SJCRH30 (cell line): ENCODE measurements around the gene PRKAG3. TPM values are rescaled to one million over a fixed set of nuclear protein-coding genes. Genes with fewer than 3 reads are reported as not detected.
A peak's percentile ranks its signal among the peaks of the same experiment; 100 is the strongest.
"Not testable (repeated sequence)": the region's sequence is repeated elsewhere in the genome, so short reads cannot be mapped to it uniquely, and the experiment has no call there.

Experiments used
- DNase-seq, 2 experiments: peaks; one replicate each; pipeline ENCODE4 v3.0.0-alpha.2; 2015 to 2020
- H3K27ac ChIP-seq: fragments of 250-450 bp; sonication (Bioruptor Pico); 2 replicates; pipeline ENCODE4 v1.5.1; 2020; ENCODE audit warnings: mild to moderate bottlenecking, moderate library complexity
- H3K27me3 ChIP-seq: fragments of 250-450 bp; sonication (Bioruptor Pico); 2 replicates; pipeline ENCODE4 v1.5.1; 2020; ENCODE audit warnings: mild to moderate bottlenecking, moderate library complexity
- H3K36me3 ChIP-seq: fragments of 250-450 bp; sonication (Bioruptor Pico); 2 replicates; pipeline ENCODE4 v1.5.1; 2020; ENCODE audit warnings: mild to moderate bottlenecking, moderate library complexity
- H3K4me1 ChIP-seq: fragments of 250-450 bp; sonication (Bioruptor Pico); 2 replicates; pipeline ENCODE4 v1.5.1; 2020; ENCODE audit warnings: mild to moderate bottlenecking, moderate library complexity
- H3K4me3 ChIP-seq: fragments of 250-450 bp; sonication (Bioruptor Pico); 2 replicates; pipeline ENCODE4 v1.5.1; 2020; ENCODE audit warnings: mild to moderate bottlenecking, moderate library complexity
- H3K9me3 ChIP-seq: fragments of 250-450 bp; sonication (Bioruptor Pico); replicated peaks from 2 replicates; pipeline ENCODE4 v1.5.1; 2020; ENCODE audit warnings: mild to moderate bottlenecking, moderate library complexity
- total RNA-seq: library from RNA; depleted of rRNA; stranded (reverse); fragments of >200 nt; shearing (Covaris generic); gene quantifications from 2 replicates; pipeline ENCODE4 v1.2.3, GENCODE V29; 2014

PRKAG3 gene
- total RNA-seq, 1 experiment from 2014 or later, result 0.16 TPM

DNA sequence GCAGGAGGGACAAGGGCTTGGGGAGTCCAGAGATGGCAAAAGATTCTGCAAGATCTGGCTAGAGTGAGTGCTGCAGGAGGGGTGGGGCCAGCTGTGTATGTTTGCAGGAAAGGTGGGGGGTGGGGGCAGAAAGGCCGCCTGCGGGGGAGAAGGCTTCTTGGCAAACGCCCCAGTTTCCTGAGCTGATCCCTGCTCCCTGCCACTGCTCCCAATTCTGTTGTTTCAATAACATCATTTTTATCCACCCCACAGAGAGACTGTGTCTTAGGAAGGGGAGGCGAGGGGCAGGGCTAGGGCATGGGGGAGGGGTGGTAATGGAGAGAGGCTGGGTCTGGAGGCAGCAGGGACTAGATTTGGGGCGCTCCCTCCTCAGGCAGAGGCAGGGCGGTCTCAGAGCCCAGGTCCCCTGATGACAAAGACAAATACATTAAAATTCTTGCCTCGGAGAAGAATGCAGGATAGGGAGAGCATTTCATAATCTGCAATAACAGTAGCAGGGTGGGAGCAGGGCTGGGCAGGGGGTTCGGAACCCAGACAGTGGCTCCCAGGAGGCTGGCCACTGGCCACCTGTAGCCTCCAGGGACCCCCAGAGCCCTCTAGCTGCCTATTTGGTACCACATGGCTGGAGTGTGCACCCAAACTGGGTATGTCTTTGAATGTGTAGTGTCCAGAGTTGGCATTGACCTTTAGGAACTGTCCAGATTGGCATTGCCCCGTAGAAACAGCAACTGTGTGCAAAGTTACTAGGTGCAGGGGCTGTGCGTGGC is 26.0 kb upstream of the PRKAG3 start:
- peaks cover 12% of the 10 kb centered on the region; the same call in 1 of the 2 replicates for H3K27me3 ChIP-seq

DNA sequence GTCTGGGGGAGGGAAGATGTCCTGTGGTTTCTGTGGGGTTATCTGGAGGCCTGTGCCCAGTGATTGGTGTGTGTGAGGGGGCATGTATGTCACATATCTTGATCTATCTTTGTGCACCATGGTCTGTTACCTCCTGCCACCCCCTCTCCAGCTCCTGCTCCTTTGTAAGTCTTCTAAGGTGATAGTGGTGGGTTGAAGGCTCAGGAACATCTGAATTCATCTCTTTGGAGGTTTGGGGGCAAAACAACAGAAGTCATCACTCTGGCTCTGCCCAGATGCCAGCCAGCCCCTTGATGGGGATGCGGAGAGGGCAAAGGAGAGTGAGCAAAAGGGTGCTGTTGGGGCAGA is 25.3 kb upstream of the PRKAG3 start:
- no peak overlapping the region for H3K27ac ChIP-seq
- H3K4me3 ChIP-seq, result no peak overlapping the region
- H3K36me3 ChIP-seq, result no peaks in the 10 kb centered on the region
- peaks cover 12% of the 10 kb centered on the region; the same call in 1 of the 2 replicates for H3K27me3 ChIP-seq
- peaks cover 31% of the 10 kb centered on the region for H3K4me1 ChIP-seq
- H3K9me3 ChIP-seq, result no peaks in the 10 kb centered on the region
- no peak for DNase-seq

More for the DNA sequence above, 26.0 kb upstream of the PRKAG3 start:
- no peak overlapping the region for H3K27ac ChIP-seq
- H3K4me1 ChIP-seq, result peaks cover 31% of the 10 kb centered on the region
- H3K9me3 ChIP-seq, result no peaks in the 10 kb centered on the region
- no peak overlapping the region for H3K4me3 ChIP-seq
- peak; percentile 41 to 46 for DNase-seq
- H3K36me3 ChIP-seq, result no peaks in the 10 kb centered on the region

DNA sequence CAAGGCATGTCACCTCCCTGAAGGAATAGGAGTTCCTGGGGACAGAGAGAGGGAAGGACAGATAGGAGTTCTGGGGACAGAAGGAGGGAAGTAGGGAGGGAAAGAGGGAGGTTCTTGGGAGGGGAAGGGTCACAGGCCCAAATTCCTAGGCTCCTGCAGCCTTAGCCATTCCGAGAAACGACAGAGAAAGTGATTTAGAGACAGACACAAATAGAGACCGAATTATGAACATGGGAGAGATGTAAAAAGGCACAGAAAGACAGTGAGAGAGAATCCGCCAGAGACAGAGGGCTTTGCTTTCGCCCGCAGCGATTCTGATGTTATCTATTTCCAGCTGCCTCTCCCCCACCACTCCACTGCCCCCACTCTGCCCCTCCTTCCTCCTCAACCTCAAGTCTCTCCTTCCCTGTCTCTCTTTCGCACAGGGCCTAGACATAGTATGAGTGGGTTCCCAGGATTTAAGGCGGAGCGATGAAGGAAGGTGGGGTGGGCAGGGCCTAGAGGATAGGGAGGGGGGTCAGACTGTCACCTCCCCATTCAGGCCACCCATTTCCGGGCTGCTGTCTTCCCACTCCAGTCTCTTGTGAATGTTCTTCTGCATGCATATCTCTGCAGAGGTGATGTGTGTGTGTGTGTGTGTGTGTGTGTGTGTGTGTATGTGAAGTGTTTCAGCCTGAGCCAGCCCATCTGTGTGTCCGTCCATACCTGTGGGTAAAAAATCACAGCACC is 24.7 kb upstream of the PRKAG3 start:
- H3K9me3 ChIP-seq, result no peaks in the 10 kb centered on the region
- H3K4me1 ChIP-seq, result peaks cover 31% of the 10 kb centered on the region
- no peak overlapping the region for H3K4me3 ChIP-seq
- H3K36me3 ChIP-seq, result no peaks in the 10 kb centered on the region
- peaks cover 12% of the 10 kb centered on the region; the same call in 1 of the 2 replicates for H3K27me3 ChIP-seq
- peak; percentile 38 to 59 for DNase-seq
- no peak overlapping the region for H3K27ac ChIP-seq

DNA sequence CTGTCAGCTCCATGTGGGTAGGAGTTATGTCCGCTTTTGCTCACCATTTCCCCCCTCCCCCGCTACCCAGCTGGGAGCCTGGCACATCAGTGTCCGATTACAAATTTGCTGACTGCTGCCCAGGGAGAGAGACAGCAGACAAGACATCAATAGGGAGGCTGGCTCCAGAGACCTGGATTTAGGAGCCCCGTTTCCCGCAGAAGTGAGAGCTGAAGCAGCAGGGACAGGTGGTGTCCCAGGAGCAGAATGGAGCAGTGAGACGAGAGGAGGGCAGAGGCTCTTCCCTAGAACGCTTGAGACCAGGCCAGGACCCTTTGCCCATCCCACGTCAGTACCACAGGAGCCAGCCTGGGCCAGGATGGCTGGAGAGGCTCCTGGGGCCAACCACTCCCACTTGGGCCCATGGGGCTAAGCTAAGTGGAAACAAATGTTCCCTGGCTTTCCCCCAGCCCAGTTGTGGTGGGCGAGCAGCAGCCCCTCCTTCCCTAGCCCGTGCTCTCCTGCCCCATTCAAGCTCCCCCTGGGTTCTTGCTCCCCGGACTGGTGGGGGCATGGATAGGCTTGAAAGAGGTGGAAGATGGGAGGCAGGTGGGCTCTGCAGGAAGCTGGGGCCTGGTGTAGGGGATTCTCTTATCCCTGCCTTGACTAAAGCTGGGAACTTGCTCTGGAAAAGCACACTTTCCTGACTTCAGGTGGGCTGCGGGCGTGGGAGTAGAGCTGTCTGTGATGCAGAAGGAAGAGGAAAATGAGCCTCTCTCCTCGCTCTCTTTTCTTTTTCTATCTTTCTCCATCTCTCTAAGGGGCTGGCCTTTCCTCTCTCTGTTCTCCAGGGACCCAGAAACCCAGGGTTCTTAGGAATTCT is 23.9 kb upstream of the PRKAG3 start:
- peak in 1 of 2 experiments; percentile 29 for DNase-seq
- Histone ChIP-seq H3K4me3 (no peak overlapping the region), H3K36me3 (no peaks in the 10 kb centered on the region), H3K27ac (no peak overlapping the region), H3K27me3 (peaks cover 12% of the 10 kb centered on the region; the same call in 1 of the 2 replicates), H3K9me3 (no peaks in the 10 kb centered on the region), H3K4me1 (peaks cover 31% of the 10 kb centered on the region)

DNA sequence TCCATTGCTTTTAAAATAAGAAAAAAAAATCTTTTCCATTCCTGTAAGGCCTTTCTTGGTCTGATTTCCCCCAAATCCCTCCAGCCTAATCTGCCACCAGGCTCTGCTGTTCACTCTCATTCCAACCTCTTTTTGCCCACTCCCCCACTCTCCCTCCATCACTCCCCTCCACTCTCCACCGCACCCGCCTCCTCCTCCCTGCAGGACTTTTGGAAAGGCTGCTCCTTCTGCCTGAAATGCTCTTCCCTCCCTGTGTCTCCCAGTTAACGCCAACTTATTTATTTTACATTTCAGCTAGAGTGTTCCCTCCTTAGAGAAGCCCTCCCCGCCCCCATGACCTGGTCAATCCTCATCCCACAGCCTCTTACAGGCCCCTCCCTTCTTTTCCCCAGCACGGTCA is 23.3 kb upstream of the PRKAG3 start:
- Histone ChIP-seq H3K36me3 (no peaks in the 10 kb centered on the region), H3K27ac (no peak overlapping the region), H3K9me3 (no peaks in the 10 kb centered on the region), H3K4me1 (peaks cover 25% of the 10 kb centered on the region), H3K4me3 (no peak overlapping the region), H3K27me3 (peaks cover 5% of the 10 kb centered on the region; the same call in 1 of the 2 replicates)
- no peak for DNase-seq

DNA sequence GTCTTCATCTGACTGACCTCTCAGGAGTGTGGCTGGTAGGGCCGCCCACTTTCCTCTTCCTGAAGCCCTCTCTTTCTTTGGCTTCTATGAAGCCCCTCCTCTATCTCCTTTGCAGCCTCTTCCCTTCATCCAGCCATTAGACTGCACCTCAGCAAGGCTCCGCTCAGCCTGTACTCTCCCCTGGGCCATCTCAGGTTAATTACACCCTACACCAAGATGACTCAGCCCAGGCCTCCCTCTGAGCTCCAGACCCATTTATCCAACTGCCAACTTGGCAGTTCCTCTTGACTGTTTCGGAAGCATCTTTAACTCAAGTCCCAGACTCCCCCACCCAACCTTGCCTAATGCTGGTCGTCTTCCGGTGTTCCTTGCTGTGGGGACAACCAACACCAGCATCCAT is 22.2 kb upstream of the PRKAG3 start:
- H3K4me1 ChIP-seq, result peaks cover 28% of the 10 kb centered on the region
- no peaks in the 10 kb centered on the region; the same call in 1 of the 2 replicates for H3K27me3 ChIP-seq
- no peak for DNase-seq
- H3K36me3 ChIP-seq, result no peaks in the 10 kb centered on the region
- H3K9me3 ChIP-seq, result no peaks in the 10 kb centered on the region
- no peak overlapping the region for H3K27ac ChIP-seq
- no peak overlapping the region for H3K4me3 ChIP-seq

DNA sequence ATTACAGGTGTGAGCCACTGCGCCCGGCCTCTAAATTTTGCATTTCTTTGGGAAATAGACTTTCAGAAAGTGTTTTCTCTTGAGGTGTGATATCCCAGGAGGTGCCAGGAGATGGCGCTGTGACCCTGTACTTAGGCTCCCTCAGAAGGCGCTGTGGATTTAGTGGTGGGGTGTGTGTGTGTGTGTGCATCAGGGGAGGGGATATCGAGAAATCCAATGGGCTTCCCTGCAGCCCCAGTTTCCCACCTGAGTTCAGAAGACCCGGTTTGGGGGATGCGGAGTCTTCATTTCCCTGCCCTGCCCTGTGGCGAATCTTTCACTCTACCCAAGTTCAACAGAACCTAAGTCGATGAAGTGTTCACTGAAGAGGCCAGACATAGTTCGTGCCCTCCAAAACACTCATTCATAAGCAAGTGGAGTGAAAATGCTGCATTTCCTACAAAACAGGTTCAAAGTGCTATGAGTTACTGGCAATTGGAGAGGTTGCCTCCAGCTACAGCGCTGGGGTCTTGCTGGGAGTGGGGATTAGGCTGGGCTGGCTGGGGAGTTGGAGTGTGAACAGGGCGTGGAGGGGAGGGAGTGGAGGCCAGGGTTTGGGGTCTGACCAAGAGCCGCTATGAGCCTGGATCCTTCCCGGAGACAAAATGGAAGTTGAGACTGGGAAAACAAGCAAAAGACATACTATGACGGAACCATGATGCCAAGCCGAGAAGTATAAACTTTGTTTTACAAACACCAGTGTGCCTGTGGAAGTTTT is 21.5 kb upstream of the PRKAG3 start:
- Histone ChIP-seq H3K4me1 (peaks cover 28% of the 10 kb centered on the region), H3K27me3 (no peaks in the 10 kb centered on the region), H3K27ac (no peak overlapping the region), H3K36me3 (no peaks in the 10 kb centered on the region), H3K9me3 (no peaks in the 10 kb centered on the region), H3K4me3 (no peak overlapping the region)
- DNase-seq, result peak; percentile 56 to 78

DNA sequence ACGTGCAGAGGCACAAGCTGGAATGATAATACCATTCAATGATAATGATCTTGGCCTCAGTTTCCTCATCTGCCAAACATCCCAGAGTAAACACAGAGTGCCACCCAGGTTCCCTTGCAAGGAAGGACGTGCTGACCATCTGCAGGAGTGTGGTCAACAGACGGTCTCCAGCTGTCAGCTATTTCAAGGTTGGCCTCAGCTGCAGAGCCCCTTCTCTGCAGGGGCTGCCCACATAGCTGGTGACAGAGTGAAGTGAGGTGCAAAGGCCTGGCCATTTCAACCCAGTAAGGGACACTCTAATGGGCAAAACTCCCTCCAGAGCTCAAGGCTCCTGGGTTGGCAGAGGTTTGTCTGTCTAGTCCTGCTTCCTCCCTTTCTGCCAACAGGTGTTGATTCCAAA is 19.7 kb upstream of the PRKAG3 start:
- Histone ChIP-seq H3K9me3 (no peaks in the 10 kb centered on the region), H3K27ac (no peak overlapping the region), H3K4me1 (peaks cover 16% of the 10 kb centered on the region), H3K4me3 (no peak overlapping the region), H3K27me3 (no peaks in the 10 kb centered on the region), H3K36me3 (no peaks in the 10 kb centered on the region)
- no peak for DNase-seq

DNA sequence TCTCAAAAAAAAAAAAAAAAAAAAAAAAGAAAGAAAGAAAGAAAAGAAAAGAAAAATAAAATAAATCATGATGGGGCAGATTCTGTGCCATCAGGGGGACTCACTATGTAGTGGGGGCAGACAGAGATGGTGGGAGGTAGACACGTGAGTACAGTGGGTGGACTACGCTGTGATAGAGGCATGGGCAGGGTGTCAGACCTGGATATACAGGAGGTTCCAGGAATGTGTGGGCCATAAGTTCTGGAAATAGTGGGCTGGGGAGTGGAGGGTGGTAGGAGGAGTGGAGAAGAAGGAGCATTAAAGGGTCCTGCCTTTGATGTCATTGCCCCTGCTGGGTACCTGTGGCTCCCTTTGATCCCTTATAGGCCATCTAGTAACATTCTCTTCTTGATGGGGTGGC is 19.2 kb upstream of the PRKAG3 start:
- Histone ChIP-seq H3K27me3 (no peaks in the 10 kb centered on the region), H3K4me3 (no peak overlapping the region), H3K4me1 (peaks cover 11% of the 10 kb centered on the region), H3K27ac (no peak overlapping the region), H3K9me3 (no peaks in the 10 kb centered on the region), H3K36me3 (no peaks in the 10 kb centered on the region)
- no peak for DNase-seq

DNA sequence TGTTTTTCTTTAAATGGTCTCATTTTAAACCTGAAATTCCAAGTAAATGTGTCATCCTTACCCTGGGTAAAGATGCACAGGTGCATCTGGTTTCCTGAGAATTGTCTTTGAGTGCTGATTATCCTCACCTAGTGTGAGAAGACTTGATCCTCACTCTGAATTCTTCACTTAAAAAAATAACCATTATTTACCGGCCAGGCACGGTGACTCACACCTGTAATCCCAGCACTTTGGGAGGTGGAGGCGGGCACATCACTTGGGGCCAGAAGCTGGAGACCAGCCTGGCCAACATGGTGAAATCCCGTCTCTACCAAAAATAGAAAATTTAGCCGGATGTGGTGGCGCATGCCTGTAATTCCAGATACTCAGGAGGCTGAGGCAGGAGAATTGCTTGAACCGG is 18.1 kb upstream of the PRKAG3 start:
- Histone ChIP-seq H3K27ac (no peak overlapping the region), H3K4me3 (no peak overlapping the region), H3K36me3 (no peaks in the 10 kb centered on the region), H3K9me3 (no peaks in the 10 kb centered on the region), H3K27me3 (no peaks in the 10 kb centered on the region), H3K4me1 (peaks cover 4% of the 10 kb centered on the region; the same call in 1 of the 2 replicates)
- no peak for DNase-seq

DNA sequence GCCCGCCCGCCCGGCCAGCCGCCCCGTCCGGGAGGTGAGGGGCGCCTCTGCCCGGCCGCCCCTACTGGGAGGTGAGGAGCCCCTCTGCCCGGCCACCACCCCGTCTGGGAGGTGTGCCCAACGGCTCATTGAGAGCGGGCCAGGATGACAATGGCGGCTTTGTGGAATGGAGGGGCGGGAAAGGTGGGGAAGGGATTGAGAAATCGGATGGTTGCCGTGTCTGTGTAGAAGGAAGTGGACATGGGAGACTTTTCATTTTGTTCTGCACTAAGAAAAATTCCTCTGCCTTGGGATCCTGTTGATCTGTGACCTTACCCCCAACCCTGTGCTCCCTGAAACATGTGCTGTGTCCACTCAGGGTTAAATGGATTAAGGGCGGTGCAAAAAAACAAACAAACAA is 15.4 kb upstream of the PRKAG3 start:
- not testable (repeated sequence) for H3K27ac ChIP-seq, H3K9me3 ChIP-seq, DNase-seq

DNA sequence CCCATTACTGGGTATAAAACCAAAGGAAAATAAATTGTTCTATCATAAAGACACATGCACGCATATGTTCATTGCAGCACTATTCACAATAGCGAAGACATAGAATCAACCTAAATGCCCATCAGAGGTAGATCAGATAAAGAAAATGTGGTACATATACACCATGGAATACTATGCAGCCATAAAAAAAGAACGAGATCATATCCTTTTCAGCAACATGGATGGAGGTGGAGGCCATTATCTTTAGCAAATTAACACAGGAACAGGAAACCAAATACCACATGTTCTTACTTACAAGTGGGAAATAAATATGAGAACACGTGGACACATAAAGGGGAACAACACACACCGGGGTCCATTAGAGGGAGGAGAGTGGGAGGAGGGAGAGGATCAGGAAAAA is 12.7 kb upstream of the PRKAG3 start:
- not testable (repeated sequence) for H3K36me3 ChIP-seq, H3K4me3 ChIP-seq, H3K27me3 ChIP-seq, H3K9me3 ChIP-seq, H3K27ac ChIP-seq, H3K4me1 ChIP-seq, DNase-seq

More for the DNA sequence above, 15.4 kb upstream of the PRKAG3 start:
- not testable (repeated sequence) for H3K4me1 ChIP-seq, H3K4me3 ChIP-seq, H3K36me3 ChIP-seq, H3K27me3 ChIP-seq

DNA sequence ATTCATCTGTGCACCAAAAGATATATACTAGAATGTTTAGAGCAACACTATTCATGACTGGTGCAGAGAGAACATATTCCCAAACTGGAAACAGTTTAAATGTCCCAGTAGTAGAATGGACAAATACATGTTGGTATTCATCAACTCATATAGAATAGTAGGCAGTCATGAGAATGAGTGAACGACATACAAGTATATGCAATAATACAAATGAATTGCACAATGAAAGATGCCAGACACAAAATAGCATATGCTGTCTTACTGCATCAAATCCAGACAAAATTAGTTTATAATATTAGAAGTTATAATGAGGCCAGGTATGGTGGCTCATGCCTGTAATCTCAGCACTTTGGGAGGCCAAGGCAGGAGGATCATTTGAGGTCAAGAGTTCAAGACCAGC is 8.3 kb upstream of the PRKAG3 start:
- Histone ChIP-seq H3K27ac (no peak overlapping the region), H3K4me3 (no peak overlapping the region), H3K27me3 (no peaks in the 10 kb centered on the region), H3K9me3 (peaks cover 4% of the 10 kb centered on the region; the same call in 1 of the 2 replicates), H3K36me3 (no peaks in the 10 kb centered on the region), H3K4me1 (no peaks in the 10 kb centered on the region)
- no peak for DNase-seq

DNA sequence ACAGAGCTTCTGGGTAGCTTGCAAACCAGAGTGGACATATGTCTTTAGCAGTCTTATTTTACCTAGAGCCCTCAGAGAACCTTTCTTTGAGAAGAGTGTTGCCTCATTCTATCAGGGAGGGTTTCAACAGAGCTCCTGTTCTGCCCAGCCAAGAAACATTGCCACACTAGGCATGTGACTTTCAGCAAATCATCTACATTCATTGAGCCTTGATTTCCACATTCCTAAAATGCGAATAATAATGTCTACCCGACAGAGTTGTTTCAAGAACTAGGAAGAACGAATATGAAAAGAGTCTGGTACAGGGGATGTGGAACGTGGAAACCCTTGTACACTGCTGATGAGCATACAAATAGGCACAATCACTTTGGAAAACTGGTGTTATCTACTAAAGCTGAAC is 7.8 kb upstream of the PRKAG3 start:
- Histone ChIP-seq H3K4me3 (no peak overlapping the region), H3K9me3 (peaks cover 4% of the 10 kb centered on the region; the same call in 1 of the 2 replicates), H3K4me1 (peaks cover 4% of the 10 kb centered on the region), H3K27me3 (no peaks in the 10 kb centered on the region), H3K27ac (no peak overlapping the region), H3K36me3 (no peaks in the 10 kb centered on the region)
- no peak for DNase-seq
